Measurements from ENCODE around the gene VPS25.
"Not testable (repeated sequence)": the region's sequence is repeated elsewhere in the genome, so short reads cannot be mapped to it uniquely, and the experiment has no call there.

VPS25 gene

DNA sequence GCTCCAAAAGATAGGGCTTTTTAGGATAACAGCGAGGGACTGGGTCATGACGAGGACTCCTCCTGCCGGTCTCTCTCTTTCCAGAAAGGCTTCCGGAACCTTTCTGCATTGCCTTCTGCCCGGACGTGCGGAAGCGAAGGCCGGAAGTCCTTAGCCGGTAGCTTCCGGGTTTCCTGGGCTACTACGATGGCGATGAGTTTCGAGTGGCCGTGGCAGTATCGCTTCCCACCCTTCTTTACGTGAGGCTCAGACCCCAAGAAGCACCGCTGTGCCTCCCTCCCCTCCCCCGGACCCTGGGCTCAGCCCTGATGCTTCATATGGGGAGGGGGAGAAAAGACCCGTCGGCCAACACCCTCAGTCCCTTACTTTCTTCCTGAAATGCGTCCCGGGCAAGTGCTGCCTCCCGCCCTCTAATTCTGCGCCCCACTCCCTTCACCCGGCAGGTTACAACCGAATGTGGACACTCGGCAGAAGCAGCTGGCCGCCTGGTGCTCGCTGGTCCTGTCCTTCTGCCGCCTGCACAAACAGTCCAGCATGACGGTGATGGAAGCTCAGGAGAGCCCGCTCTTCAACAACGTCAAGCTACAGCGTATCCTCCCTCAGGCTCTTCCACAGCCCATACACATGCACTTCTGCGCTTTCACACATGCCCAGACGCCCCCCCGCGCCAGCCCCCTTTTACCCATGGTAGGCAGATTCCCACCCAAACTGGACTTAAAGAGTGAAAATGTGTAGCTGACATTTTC is at the start of gene VPS25:
Gene VPS25, plus strand, starts transcription at position 160 of the 746 bp plus-strand sequence. Its CDS starts 27 bp downstream, at position 187.
- peak; percentile 72 for DNase-seq

GRCh38 chr17:42723636-42724035 is 49.6 kb upstream of the VPS25 start:
- no peak for DNase-seq

DNA sequence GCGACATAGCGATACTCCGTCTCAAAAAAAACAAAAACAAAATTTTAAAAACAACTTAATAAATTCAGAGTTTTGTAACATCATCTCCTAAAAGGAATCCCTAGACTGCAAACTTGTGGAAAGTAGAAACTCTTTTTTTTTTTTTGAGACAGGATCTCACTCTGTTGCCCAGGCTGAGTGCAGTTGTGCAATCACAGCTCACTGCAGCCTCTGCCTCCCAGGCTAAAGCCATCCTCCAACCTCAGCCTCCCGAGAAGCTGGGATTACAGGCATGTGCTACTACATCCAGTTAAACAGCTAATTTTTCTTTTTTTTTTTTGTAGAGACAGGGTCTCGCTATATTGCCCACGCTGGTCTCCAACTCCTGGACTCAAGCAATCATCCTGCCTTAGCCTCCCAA is 48.1 kb upstream of the VPS25 start:
- no peak for DNase-seq

GRCh38 chr17:42740699-42741098 is 32.5 kb upstream of the VPS25 start:
- no peak for DNase-seq

DNA sequence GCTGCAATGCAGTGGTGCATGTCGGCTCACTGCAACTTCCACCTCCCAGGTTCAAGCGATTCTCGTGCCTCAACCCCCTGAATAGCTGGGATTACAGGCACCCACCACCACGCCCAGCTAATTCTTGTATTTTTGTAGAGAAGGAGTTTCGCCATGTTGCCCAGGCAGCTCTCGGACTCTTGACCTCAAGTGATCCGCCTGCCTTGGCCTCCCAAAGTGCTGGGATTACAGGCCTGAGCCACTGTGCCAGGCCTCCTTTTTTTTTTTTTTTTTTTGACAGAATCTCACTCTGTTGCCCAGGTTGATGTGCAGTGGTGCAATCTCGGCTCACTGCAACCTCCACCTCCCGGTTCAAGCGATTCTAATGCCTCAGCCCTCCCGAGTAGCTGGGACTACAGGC is 30.3 kb upstream of the VPS25 start:
- not testable (repeated sequence) for DNase-seq

DNA sequence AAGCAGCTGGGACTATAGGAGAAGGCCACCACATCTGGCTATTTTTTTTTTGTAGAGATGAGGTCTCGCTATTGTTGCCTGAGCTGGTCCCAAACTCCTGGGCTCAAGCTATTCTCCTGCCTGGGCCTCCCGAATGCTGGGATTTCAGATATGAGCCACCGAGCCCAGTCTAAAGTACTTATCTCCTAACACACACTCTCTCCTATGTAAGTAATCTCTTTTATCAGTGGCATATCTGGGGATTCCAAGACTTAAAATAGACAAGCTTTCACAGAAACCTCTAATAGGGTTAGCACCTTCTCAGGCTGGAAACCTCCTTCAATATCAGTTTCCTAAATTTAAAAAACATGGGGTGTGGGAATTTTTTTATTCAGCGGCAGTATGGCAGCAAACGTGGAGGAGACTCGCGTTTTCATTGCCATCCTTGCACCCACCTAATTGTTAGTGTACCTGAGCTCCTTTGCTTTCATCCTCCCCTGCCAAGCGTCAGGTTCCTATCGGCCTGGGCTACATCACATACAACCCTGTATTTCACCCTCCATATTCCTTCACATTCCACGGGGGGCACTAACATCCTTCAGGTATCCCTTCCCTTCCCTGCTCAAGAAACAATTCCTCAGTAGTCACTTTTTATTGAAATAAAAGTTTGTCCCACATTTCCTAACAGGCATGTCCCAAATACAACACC is 29.5 kb upstream of the VPS25 start:
- DNase-seq: no peak

GRCh38 chr17:42744283-42744805 is 28.9 kb upstream of the VPS25 start:
- peak; percentile 37 for DNase-seq

DNA sequence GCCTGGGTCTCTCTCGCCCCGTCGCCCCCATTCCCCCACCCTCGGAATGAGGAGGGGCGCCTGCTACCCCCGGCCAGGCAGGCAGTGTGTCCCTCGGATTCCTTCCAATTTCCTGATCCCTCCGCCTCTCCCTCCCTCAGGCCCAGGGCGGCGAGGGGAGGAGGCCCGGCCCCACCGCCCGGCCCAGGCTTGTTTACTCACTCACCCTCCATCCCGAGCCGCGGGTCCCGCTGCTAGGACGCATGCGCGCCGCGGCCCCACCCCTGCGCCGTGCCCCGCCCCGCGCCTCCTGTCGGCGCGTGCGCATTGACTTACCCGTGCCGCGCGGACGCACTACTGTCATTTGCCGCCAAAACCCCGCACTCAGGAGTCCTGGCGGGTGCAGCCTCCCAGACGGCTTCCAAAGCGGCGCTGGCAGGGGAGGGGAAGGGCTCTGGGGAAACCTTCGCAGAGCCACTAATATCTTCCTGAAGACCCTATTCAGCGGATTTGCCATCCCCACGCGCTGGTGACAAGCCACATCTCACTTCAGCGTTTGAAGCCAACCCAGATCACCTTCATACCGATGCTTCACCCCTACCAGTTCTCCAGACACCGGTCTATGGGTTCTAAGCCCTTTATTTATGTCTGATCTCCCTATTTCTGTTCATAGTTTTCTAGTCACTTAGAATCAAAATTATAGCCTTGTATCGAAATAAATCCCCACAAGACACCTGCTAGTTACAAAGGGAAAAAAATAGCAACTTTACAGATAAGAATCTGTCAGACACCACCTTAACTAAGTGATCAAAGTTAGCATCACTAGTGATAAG is 28.2 kb upstream of the VPS25 start, which contains the start of gene EZH1:
Gene EZH1, minus strand, starts transcription at position 235 of the 812 bp plus-strand sequence. CDS start 16,099 bp downstream, outside the sequence.
- peak; percentile 91 for DNase-seq

GRCh38 chr17:42748202-42748907 is 24.9 kb upstream of the VPS25 start:
- no peak for DNase-seq

- DNase-seq: no peak
These were observed 24.1 kb upstream of the VPS25 start for GRCh38 chr17:42748908-42749798.

- no peak for DNase-seq
These were observed 22.4 kb upstream of the VPS25 start for GRCh38 chr17:42750739-42751344.

GRCh38 chr17:42751628-42752027 is 21.6 kb upstream of the VPS25 start:
- DNase-seq: no peak

DNA sequence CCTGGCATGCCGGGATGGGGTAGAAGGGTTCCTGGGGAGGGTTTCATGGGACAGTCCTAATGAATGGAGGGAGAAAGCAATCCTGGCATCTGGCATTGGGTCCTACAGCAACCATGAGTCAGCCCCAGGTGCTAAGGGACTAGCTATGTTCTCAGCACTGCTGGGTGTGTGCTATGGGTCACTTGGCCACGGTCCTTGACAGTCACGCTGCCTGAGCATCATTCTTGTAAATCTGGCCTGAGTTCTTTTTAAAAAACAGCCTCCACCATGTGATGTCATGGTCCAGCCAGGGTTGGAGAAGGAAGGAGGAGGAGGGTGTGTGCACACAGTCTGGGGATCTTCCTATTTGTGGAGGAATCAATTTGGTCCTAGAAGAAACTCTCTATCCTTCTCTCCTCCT is 18.5 kb upstream of the VPS25 start:
- no peak for DNase-seq

DNA sequence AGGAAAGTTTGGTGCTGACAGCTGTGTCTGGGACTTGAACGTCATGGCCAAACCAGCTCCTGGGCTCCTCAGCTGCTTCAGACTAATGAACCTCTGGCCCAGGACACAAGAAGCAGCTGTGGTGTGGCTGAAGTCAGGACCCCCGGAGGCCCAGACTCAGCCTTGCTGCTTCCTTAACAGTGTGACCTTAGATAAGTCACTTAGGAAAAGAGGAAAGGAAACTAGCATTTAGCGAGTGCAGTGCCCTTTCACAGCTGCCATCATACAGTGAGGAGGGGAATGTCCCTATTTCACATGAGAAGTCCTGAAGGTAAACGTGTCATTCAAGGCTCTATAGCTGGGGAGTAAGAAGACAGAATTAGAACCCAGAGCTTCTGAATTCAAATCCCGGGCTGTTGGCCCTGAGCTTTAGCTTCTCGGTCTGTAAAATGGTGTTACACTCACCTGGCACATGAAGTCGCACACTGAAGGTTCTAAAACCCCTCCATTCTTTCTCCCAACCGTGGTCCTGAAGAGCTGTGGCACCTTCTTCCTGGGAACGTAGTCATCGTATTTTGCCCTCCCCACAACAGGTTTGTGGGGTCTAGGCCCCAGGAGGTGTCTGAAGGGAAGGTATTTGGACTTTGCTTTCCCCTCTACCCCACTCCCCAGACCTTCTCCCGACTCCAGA is 13.1 kb upstream of the VPS25 start:
- no peak for DNase-seq

- DNase-seq: no peak
These were observed 12.3 kb upstream of the VPS25 start, which contains the start of gene RAMP2 for GRCh38 chr17:42760652-42761581. RAMP2 (plus strand) TSS chr17:42761227; CDS start chr17:42761262, 35 bp downstream.

- no peak for DNase-seq
These were observed 11.6 kb upstream of the VPS25 start for GRCh38 chr17:42761638-42762037.

DNA sequence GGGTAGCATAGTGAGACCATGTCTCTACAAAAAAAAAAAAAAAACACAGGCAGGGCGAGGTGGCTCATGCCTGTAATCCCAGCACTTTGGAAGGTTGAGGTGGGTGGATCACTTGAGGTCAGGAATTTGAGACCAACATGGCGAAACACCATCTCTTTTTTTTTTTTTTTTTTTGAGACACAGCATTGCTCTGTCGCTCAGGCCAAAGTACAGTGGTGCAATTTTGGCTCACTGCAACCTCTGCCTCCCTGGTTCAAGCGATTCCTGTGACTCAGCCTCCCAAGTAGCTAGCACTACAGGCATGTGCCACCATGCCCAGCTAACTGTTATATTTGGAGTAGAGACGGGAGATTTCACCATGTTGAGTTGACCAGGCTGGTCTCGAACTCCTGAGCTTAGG is 7.1 kb upstream of the VPS25 start:
- no peak for DNase-seq

- DNase-seq: no peak
These were observed 5.7 kb upstream of the VPS25 start for GRCh38 chr17:42767512-42767911.

GRCh38 chr17:42768006-42768405 is 5.2 kb upstream of the VPS25 start:
- DNase-seq: not testable (repeated sequence)

All from activated effector memory CD4-positive, alpha-beta T cell treated with Interleukin-2 at 50 U/mL for 16 hours (primary cell).